Hair follicle dermal papilla cell (primary cell): Measurements from ENCODE around the gene MYLK. TPM values are rescaled to one million over a fixed set of nuclear protein-coding genes. Genes with fewer than 3 reads are reported as not detected.

ENCODE experiments used
- small RNA-seq: library from RNA; depleted of rRNA; stranded (forward); fragments of <200 nt; gene quantifications from one replicate; pipeline ENCODE3, GENCODE V24; 2012
- total RNA-seq: library from RNA; depleted of rRNA; stranded (reverse); fragments of >200 nt; gene quantifications from 2 replicates; pipeline ENCODE4 v1.2.3, GENCODE V29; 2012

MYLK gene
- 211 and 318 TPM in 2 replicates for total RNA-seq

DNA sequence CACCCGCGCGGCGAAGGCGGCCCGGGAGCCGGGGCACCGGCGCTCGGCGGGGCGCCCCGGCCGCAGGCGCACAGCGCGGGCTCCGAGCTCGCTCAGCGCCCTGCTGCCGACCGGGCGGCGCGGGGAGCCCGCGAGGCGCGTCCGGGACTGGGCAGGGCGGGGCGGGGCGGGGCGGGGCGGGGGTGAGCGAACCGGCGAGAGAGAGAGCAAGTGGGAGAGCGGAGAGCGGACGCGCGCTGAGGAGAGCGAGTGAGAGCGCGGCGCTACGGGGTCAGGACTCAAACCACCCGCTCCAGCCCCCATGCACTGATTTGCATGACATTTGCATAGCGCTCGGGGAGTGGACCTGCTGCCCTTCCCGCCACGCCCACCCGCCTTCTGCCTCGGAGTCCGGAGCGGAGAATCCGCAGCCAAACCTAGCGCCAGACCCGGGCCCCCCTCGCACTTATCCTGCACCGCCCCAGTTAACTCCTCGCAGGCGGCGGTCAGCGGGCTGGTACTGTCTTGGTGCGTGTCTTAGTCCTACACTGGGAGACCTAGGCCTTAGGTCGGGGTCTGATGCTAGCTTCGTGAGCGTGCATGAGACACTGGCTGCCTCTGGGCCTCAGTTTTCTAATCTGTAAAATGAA is at the start of gene MYLK:
MYLK (minus strand) TSS at position 130 of the 629 bp plus-strand sequence. CDS start 90,491 bp downstream, outside the sequence.

GRCh38 chr3:123584988-123585937 is 298.9 kb downstream of the MYLK start, which contains the start of gene HACD2:
Gene HACD2, minus strand, starts transcription at chr3:123585053. Its CDS starts 26 bp downstream, at chr3:123585027.

Small RNA genes within 50 kb of the gene (small RNA-seq; reads per million reads assigned to genes)
- gene RF00392 = not detected

Other genes with a start within 250 kb of the MYLK start
- gene CCDC14, start 76.9 kb upstream of the MYLK start, total RNA-seq = 41.9 and 57.0 TPM in 2 replicates
- not detected in 2 replicates for gene ROPN1, start 107.8 kb upstream of the MYLK start, total RNA-seq
- gene KALRN, start 149.0 kb upstream of the MYLK start, total RNA-seq = 1.8 and 1.9 TPM in 2 replicates